Nephron progenitor cell (in vitro differentiated cells): ENCODE data around the gene AFG3L2.
"Not testable (repeated sequence)": the region's sequence is repeated elsewhere in the genome, so short reads cannot be mapped to it uniquely, and the experiment has no call there.

Source experiments
- DNase-seq: peaks from one replicate; pipeline ENCODE4 v3.0.0; 2021
- H3K27ac Mint-ChIP-seq: 2 replicates; pipeline ENCODE4 v1.8.0; 2021; ENCODE audit warnings: mild to moderate bottlenecking, moderate library complexity, mixed read lengths
- H3K27me3 Mint-ChIP-seq: 2 replicates; pipeline ENCODE4 v1.8.0; 2021; ENCODE audit warnings: mild to moderate bottlenecking, low read depth, mixed read lengths; ENCODE audit not compliant: poor library complexity
- H3K36me3 Mint-ChIP-seq: 2 replicates; pipeline ENCODE4 v1.8.0; 2021; ENCODE audit warnings: low read depth, mixed read lengths
- H3K4me1 Mint-ChIP-seq: 2 replicates; pipeline ENCODE4 v1.8.0; 2021; ENCODE audit warnings: mixed read lengths
- H3K4me3 Mint-ChIP-seq: 2 replicates; pipeline ENCODE4 v1.8.0; 2021; ENCODE audit warnings: mild to moderate bottlenecking, moderate library complexity, mixed read lengths
- H3K9me3 Mint-ChIP-seq: 2 replicates; pipeline ENCODE4 v1.8.0; 2021; ENCODE audit warnings: mild to moderate bottlenecking, moderate library complexity, mixed read lengths
- CTCF ChIP-seq: fragments of 200-600 bp; sonication (generic); IDR thresholded peaks from 2 replicates; pipeline ENCODE4 v1.5.0; 2021; ENCODE audit warnings: antibody characterized with exemption

Gene AFG3L2

DNA sequence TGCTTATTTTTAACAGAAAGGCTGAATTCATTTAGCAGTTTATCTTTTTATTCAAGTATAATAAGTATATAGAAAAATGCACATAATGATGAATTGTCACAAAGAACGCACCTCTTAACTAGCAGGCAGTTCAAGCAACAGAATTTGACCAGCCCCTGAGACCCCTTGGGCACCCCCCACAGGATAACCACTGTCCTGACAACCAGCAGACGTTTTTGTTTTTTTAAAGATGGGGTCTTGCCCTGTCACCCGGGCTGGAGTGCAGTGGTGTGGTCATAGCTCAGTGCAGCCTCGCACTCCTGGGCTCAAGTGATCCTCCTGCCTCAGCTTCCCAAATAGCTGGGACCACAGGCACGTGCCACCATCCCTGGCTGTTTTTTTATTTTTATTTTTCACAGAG lies 44.7 kb upstream of the AFG3L2 start:
- no peak for TF ChIP-seq CTCF
- Mint-ChIP-seq H3K4me1 (peaks cover 18% of the 10 kb centered on the region), H3K4me3 (peak overlapping the region; percentile 80), H3K9me3 (no peaks in the 10 kb centered on the region), H3K27me3 (no peaks in the 10 kb centered on the region), H3K36me3 (no peaks in the 10 kb centered on the region), H3K27ac (no peak overlapping the region)
- no peak for DNase-seq

GRCh38 chr18:12420821-12421421 lies 43.9 kb upstream of the AFG3L2 start:
- Mint-ChIP-seq H3K27me3 (no peaks in the 10 kb centered on the region), H3K27ac (no peak overlapping the region), H3K36me3 (no peaks in the 10 kb centered on the region), H3K4me3 (peak overlapping the region; percentile 80), H3K9me3 (no peaks in the 10 kb centered on the region), H3K4me1 (peaks cover 22% of the 10 kb centered on the region)
- TF ChIP-seq CTCF = no peak
- DNase-seq = peak; percentile 58

DNA sequence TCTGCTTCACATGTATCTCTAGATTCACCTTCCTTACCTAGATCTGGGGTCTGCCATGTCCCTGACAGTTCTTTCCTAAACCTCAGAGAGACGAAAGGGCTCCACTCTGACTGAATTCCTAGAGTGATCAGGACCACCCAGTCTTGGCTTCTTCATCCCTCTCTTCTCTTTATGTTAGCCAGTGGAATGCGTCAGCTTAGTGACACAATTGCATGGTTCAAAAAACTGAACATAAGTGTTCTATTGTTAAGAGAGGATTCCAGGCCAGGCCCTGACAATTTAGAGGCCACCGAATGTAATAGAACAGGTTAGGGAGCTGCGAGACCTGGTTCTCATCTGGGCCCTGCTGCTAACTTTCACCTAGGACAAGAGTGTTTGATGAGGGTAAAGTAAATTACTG lies 40.7 kb upstream of the AFG3L2 start:
- Mint-ChIP-seq H3K27ac (peak overlapping the region; percentile 91), H3K4me1 (peaks cover 33% of the 10 kb centered on the region), H3K4me3 (no peak overlapping the region), H3K36me3 (no peaks in the 10 kb centered on the region), H3K9me3 (no peaks in the 10 kb centered on the region), H3K27me3 (no peaks in the 10 kb centered on the region)
- no peak for DNase-seq
- TF ChIP-seq CTCF = no peak

DNA sequence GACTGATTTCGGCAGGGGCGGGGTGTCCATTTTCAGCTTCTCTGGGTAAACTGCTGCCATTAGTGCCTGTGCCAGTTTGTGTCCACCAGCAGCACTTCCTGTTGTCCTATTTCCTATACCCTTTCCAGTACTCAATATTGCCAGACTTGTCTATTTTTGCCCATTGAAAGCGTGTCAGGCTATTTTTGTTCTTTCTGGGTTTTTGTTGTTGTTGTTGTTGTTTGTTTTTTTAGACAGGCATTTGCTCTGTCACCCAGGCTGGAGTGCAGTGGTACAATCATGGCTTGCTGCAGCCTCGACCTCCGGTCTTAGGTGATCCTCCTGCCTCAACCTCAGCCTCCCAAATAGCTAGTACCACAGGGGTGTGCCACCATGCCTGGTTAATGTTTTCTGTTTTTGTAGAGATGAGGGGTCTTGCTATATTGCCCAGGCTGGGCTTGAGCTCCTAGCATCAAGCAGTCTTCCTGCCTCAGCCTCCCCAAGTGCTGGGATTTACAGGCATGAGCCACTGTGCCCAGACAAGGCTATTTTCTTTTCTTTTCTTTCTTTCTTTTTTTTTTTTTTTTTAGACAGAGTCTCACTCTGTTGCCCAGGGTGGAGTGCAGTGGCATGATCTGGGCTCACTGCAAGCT lies 39.2 kb upstream of the AFG3L2 start:
- Mint-ChIP-seq H3K4me3 (no peak overlapping the region), H3K27me3 (peaks cover 4% of the 10 kb centered on the region)

GRCh38 chr18:12411456-12411855 lies 34.4 kb upstream of the AFG3L2 start:
- Mint-ChIP-seq H3K4me3 (no peak overlapping the region), H3K36me3 (peaks cover 9% of the 10 kb centered on the region), H3K27me3 (peaks cover 20% of the 10 kb centered on the region), H3K9me3 (no peaks in the 10 kb centered on the region), H3K4me1 (peaks cover 37% of the 10 kb centered on the region), H3K27ac (no peak overlapping the region)
- DNase-seq = no peak
- no peak for TF ChIP-seq CTCF

More for the DNA sequence above, 39.2 kb upstream of the AFG3L2 start:
- peaks cover 4% of the 10 kb centered on the region for H3K36me3 Mint-ChIP-seq
- DNase-seq = no peak
- H3K9me3 Mint-ChIP-seq = no peaks in the 10 kb centered on the region
- TF ChIP-seq CTCF = no peak
- peaks cover 28% of the 10 kb centered on the region for H3K4me1 Mint-ChIP-seq
- H3K27ac Mint-ChIP-seq = no peak overlapping the region

DNA sequence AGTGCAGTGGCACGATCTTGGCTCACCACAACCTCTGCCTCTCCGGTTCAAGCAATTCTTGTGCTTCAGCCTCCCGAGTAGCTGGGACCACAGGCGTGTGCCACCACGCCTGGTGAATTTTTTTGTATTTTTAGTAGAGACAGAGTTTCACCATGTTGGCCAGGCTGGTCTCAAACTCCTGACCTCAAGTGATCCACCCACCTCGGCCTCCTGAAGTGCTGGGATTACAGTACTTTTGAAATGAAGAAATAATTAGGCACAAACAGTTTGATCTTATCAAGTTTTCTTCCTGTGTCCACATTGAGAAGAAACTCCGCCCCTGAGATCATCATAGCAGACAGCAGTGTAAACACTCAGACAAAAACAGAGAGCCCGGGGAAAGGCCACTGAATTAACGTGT lies 33.7 kb upstream of the AFG3L2 start:
- not testable (repeated sequence) for H3K4me3 Mint-ChIP-seq, H3K27ac Mint-ChIP-seq, H3K36me3 Mint-ChIP-seq, H3K9me3 Mint-ChIP-seq, DNase-seq
- H3K27me3 Mint-ChIP-seq = peaks cover 27% of the 10 kb centered on the region
- H3K4me1 Mint-ChIP-seq = peaks cover 38% of the 10 kb centered on the region
